ENCODE results near the gene ZNF112. TPM values are rescaled to one million over a fixed set of nuclear protein-coding genes. Genes with fewer than 3 reads are reported as not detected.

ZNF112 gene
- total RNA-seq, 1 donor from 2014 or later = 3.6 TPM

GRCh38 chr19:44304659-44305193, 51.8 kb downstream of the ZNF112 start, which contains the start of gene ZNF235:
Gene ZNF235, minus strand, starts transcription at chr19:44305025. Its CDS starts 1,621 bp downstream, at chr19:44303404.
- Histone ChIP-seq H3K36me3 (ENCODE audit: control insufficient read depth, insufficient read depth, low read length) (no peaks in the 10 kb centered on the region), H3K4me3 (ENCODE audit: low read depth, low read length) (peak within 1 kb of the TSS; percentile 87), H3K27me3 (ENCODE audit: control insufficient read depth, insufficient read depth, low read length) (no peaks in the 10 kb centered on the region)
- TF ChIP-seq CTCF (IDR thresholded peaks at IDR 0.05; ENCODE audit: insufficient read depth, low read length, poor library complexity, severe bottlenecking) = no peak
- DNase-seq (ENCODE audit: low read depth) = peak; percentile 93

DNA sequence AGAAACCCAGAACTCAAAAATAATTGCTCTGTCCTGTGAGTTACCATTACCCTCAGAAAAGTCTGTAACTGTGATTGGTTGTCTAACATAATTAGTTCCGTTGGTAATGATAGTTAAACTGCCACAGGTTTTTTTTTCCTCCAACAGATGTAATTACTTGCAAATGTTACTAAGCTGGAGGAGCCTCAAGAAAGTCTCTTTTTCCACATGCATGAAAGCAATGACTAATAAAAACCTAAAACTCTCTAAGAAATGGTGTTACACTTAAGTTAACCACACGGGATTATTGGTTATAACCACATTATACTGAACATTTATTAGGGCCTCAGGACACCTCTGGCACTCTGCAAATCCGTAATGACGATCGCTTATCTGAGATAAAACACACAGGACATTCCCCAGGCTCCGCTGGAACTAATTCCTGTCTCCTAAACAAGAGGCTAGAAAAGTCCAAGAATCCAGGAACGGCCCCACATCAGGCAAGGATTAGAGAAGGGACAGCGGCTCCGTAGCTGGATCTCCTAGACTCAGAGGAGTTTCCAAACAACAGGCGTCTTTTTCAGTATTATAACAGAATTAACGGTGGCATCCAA, 52.4 kb downstream of the ZNF112 start:
- Histone ChIP-seq H3K36me3 (ENCODE audit: control insufficient read depth, insufficient read depth, low read length) (no peaks in the 10 kb centered on the region), H3K4me3 (ENCODE audit: low read depth, low read length) (peak overlapping the region; percentile 87), H3K27me3 (ENCODE audit: control insufficient read depth, insufficient read depth, low read length) (no peaks in the 10 kb centered on the region)
- DNase-seq (ENCODE audit: low read depth) = no peak
- TF ChIP-seq CTCF (IDR thresholded peaks at IDR 0.05; ENCODE audit: insufficient read depth, low read length, poor library complexity, severe bottlenecking) = no peak

DNA sequence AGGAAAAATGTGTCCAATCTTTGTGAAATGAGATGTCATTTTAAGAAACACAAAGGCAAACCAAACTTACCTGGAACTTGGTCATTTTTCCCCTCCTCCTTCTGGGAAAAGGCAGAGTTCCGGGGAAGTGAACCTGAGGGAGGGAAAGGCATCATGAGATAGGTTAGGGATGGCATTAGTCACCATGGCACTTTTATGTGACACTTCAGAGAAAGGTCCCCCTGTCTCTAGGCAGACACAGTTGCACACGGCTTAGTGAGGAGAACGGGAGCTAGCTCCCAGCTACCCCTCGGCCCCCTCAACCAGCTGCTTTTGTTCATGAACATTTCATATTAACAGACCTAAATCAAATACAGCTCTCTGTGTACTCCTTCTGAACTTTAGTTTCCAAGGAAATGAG, 53.2 kb downstream of the ZNF112 start:
- TF ChIP-seq CTCF (IDR thresholded peaks at IDR 0.05; ENCODE audit: insufficient read depth, low read length, poor library complexity, severe bottlenecking) = no peak
- Histone ChIP-seq H3K27me3 (ENCODE audit: control insufficient read depth, insufficient read depth, low read length) (no peaks in the 10 kb centered on the region), H3K36me3 (ENCODE audit: control insufficient read depth, insufficient read depth, low read length) (no peaks in the 10 kb centered on the region), H3K4me3 (ENCODE audit: low read depth, low read length) (no peak overlapping the region)
- no peak for DNase-seq (ENCODE audit: low read depth)

DNA sequence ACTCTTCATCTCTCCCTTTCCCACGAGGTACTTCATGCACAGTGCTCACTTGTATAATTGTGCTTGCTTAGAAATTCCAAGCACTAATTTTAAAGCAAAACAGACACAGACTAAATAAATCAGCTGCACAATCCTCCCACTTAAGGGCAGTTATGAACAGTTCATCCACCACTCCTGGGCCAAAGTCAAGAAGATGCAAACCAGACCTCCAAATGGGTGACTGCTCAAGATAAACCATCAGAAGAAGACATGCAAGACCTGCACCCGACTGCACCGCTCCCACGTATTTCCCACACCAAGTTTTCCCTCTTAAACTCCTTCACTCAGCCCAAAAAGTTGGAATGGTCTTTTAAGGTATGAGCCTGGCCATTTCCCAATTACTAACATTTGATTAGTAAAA, 71.5 kb downstream of the ZNF112 start:
- H3K36me3 ChIP-seq (ENCODE audit: control insufficient read depth, insufficient read depth, low read length) = peaks cover 3% of the 10 kb centered on the region
- H3K27me3 ChIP-seq (ENCODE audit: control insufficient read depth, insufficient read depth, low read length) = no peaks in the 10 kb centered on the region
- TF ChIP-seq CTCF (IDR thresholded peaks at IDR 0.05; ENCODE audit: insufficient read depth, low read length, poor library complexity, severe bottlenecking) = no peak
- DNase-seq (ENCODE audit: low read depth) = no peak
- H3K4me3 ChIP-seq (ENCODE audit: low read depth, low read length) = no peak overlapping the region

DNA sequence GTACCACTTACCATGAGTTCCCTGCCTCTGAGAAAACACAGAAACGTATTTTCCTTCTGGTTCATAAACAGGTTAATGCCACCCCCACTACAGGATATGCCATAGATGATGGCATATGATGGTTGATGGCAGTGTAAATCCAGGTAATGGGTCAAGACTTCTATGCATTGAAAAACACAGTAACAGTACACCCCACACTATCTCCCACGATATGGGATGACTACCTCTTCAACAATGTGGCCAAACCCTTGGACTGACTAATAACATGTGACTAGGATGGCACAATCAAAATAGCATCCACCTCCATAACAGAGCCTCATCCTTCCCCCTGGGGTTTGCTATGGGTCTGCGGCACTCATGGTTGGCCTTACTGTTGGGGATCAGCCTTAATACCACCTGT, 73.6 kb downstream of the ZNF112 start:
- no peak for DNase-seq (ENCODE audit: low read depth)
- no peak for TF ChIP-seq CTCF (IDR thresholded peaks at IDR 0.05; ENCODE audit: insufficient read depth, low read length, poor library complexity, severe bottlenecking)
- no peaks in the 10 kb centered on the region for H3K27me3 ChIP-seq (ENCODE audit: control insufficient read depth, insufficient read depth, low read length)
- H3K4me3 ChIP-seq (ENCODE audit: low read depth, low read length) = no peak overlapping the region
- no peaks in the 10 kb centered on the region for H3K36me3 ChIP-seq (ENCODE audit: control insufficient read depth, insufficient read depth, low read length)

DNA sequence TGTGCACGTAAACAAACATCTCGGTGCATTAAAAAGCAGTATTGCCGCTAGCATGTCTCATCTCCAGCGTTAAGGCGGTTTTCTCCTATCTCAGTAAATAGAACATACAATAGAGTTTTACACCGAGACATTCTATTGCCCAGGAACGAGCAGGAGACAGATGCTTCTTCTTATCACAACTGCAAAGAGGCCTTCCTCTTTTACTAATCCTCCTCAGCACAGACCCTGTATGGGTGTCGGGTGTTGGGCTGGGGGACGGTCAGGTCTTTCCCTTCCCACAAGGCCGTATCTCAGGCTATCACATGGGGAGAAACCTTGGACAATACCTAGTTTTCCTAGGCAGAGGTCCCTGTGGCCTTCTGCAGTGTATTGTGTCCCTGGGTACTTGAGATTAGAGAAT, 75.6 kb downstream of the ZNF112 start:
- H3K27me3 ChIP-seq (ENCODE audit: control insufficient read depth, insufficient read depth, low read length) = no peaks in the 10 kb centered on the region
- no peak for DNase-seq (ENCODE audit: low read depth)
- no peaks in the 10 kb centered on the region for H3K36me3 ChIP-seq (ENCODE audit: control insufficient read depth, insufficient read depth, low read length)
- no peak overlapping the region for H3K4me3 ChIP-seq (ENCODE audit: low read depth, low read length)
- TF ChIP-seq CTCF (IDR thresholded peaks at IDR 0.05; ENCODE audit: insufficient read depth, low read length, poor library complexity, severe bottlenecking) = no peak
